Motor neuron (in vitro differentiated cells): ENCODE measurements around the gene TFPT. TPM values are rescaled to one million over a fixed set of nuclear protein-coding genes. Genes with fewer than 3 reads are reported as not detected.
A peak's percentile ranks its signal among the peaks of the same experiment; 100 is the strongest.

ENCODE experiments used
- ATAC-seq, 8 experiments: fragments of 200-7000 bp; cut with Tn5 transposase; replicated peaks in 6 of 8; 2 replicates each; pipeline ENCODE4 v1.8.0; 2021; ENCODE audit warnings: mild to moderate bottlenecking in 8 of 8, moderate library complexity in 8 of 8
- H3K27ac ChIP-seq, 2 donors: fragments of 250-450 bp; sonication (Bioruptor Pico); 2 replicates each; pipeline ENCODE4 v1.9.0; 2021; ENCODE audit warnings: antibody characterized with exemption in 2 of 2, mild to moderate bottlenecking in 2 of 2, moderate library complexity in 1 of 2
- H3K4me1 ChIP-seq, 2 donors: fragments of 250-450 bp; sonication (Bioruptor Pico); replicated peaks in 1 of 2; 2 replicates each; pipeline ENCODE4 v1.6.1; 2021; ENCODE audit warnings: antibody characterized with exemption in 2 of 2, mild to moderate bottlenecking in 2 of 2, moderate library complexity in 1 of 2
- H3K4me3 ChIP-seq, 5 donors: fragments of 250-450 bp; sonication (Bioruptor Pico); 2 replicates each; pipeline ENCODE4 v1.9.0; 2021; ENCODE audit warnings: antibody characterized with exemption in 5 of 5, mild to moderate bottlenecking in 5 of 5, moderate library complexity in 4 of 5
- WGBS, 10 experiments: fragments of 450-650 bp; shearing (Covaris generic); methylation state at CpG; one replicate each; pipeline ENCODE4 v1.0.0; 2022; 5-methylcytosine and 5-hydroxymethylcytosine counted together
- in situ Hi-C, 9 experiments: fragments of 400-800 bp; cut with MboI; loops; one replicate each; pipeline ENCODE4 v1.15.0; 2021; ENCODE audit warnings: low sequenced_read_pairs in 9 of 9, low pct_unique_long_range_greater_than_20kb in 2 of 9; ENCODE audit not compliant: unreplicated experiment in 9 of 9
- total RNA-seq, 8 experiments: library from RNA; unstranded; fragments of 300-600 nt; gene quantifications; 2 replicates each; pipeline versions ENCODE4 v1.2.3 to v1.2.4, GENCODE V29; 2022

Gene TFPT
- total RNA-seq, 8 experiments from 2014 or later = 14.9 to 34.7 (median 20.8) TPM

GRCh38 chr19:54128441-54128725, 12.9 kb upstream of the TFPT start:
- in situ Hi-C loops = no loop called here
- Histone ChIP-seq H3K4me1 (no peaks in the 10 kb centered on the region), H3K4me3 (no peak overlapping the region), H3K27ac (no peak overlapping the region)
- WGBS, 10 experiments = no CpG with 5 or more reads among the region's 20 CpGs
- ATAC-seq = no peak

DNA sequence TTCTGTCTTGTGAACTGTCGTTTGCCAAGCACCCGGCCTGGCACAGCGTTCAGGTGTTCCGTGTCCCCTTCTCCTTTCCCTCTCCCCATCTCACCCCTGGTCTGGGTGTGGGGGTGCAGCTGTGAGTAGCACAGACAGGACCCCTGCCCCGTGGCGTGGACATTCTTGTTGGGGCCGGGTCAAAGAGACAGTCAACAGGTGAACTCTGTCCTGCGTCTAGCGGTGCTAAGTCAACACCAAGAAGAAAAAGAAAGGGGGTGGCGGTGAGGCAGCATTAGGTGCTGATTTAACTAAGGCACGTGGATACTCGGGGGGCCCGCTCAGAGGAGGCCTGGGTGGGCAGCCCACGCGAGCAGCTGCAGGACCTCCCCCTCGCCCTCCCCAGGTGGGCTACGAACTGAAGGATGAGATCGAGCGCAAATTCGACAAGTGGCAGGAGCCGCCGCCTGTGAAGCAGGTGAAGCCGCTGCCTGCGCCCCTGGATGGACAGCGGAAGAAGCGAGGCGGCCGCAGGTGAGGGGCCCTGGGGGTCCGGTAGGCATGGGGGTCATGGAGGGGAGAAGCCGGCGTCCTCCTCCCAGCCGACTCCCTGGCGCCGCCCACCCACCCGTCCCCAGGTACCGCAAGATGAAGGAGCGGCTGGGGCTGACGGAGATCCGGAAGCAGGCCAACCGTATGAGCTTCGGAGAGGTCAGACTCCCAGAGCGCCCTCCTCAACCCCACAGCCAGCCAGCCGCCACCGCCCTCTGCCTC, 12.4 kb upstream of the TFPT start:
- ATAC-seq = no peak
- H3K27ac ChIP-seq = no peak overlapping the region
- 72 to 100% (median 94%) methylated on average over 1 to 6 of the region's 44 CpGs; no CpG with 5 or more reads in 2 of the 10 experiments for WGBS, 10 experiments
- no peaks in the 10 kb centered on the region for H3K4me1 ChIP-seq
- H3K4me3 ChIP-seq = no peak overlapping the region
- in situ Hi-C loops = no loop called here

GRCh38 chr19:54125713-54126112, 10.3 kb upstream of the TFPT start:
- no peak overlapping the region for H3K4me3 ChIP-seq
- in situ Hi-C loops = no loop called here
- WGBS, 10 experiments = 83 to 100% (median 96%) methylated on average over 2 to 5 of the region's 9 CpGs; no CpG with 5 or more reads in 7 of the 10 experiments
- no peak overlapping the region for H3K27ac ChIP-seq
- ATAC-seq = no peak
- H3K4me1 ChIP-seq = no peaks in the 10 kb centered on the region

DNA sequence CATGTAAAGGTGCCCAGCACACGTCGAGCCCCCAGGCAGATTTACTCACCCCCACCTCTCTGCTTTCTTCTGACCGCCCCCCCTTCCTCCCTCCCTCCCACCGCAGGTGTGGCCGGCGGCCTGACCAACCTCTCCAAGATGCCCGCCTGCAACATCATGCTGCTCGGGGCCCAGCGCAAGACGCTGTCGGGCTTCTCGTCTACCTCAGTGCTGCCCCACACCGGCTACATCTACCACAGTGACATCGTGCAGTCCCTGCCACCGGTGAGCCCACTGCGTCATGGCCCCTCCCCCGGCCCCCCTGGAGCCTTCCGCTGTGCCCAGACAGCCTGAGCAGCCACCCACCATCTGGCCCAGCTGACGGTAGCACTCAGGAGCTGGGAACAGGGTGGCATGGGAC, 8.9 kb upstream of the TFPT start:
- peak in 2 of 8 experiments; percentile 8 to 24 for ATAC-seq
- WGBS, 10 experiments = no CpG with 5 or more reads among the region's 19 CpGs
- in situ Hi-C loops = no loop called here
- Histone ChIP-seq H3K27ac (no peak overlapping the region), H3K4me1 (no peaks in the 10 kb centered on the region), H3K4me3 (no peak overlapping the region)

DNA sequence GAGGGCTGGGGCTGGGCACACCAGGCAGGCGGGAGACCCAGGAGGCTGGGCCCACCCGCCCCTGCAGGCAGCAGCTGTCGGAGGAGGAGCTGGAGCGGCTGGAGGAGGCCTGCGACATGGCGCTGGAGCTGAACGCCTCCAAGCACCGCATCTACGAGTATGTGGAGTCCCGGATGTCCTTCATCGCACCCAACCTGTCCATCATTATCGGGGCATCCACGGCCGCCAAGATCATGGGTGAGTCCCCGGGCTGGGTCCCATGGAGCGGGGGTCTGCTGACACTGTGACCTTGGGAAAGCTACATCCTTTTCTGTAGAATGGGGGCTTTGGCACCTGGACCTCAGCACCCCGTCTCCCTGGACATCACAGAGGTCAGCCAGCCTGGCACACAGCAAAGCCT, 8.2 kb upstream of the TFPT start:
- 100% methylated on average over 1 to 5 of the region's 17 CpGs; no CpG with 5 or more reads in 7 of the 10 experiments for WGBS, 10 experiments
- in situ Hi-C loops = no loop called here
- H3K4me3 ChIP-seq = no peak overlapping the region
- no peaks in the 10 kb centered on the region for H3K4me1 ChIP-seq
- no peak for ATAC-seq
- H3K27ac ChIP-seq = no peak overlapping the region

DNA sequence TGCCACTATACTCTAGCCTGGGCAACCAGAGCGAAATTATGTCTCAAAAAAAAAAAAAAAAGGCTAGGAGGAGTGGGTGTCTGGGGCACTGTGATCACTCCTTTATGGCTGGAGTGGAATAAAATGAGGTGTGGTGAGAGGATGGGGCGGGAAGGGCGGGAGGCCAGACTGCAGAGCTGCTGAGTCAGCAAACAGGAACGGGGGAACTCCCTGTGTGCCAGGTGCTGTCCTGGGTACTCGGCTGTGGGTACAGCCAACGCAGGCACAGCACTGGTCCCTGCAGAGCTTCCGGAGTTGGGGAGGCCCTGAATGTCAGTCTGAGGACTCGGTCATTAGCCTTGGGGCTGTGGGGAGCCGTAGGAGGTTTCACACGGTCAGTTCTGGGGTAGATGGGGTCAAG, 5.8 kb upstream of the TFPT start:
- peak in 1 of 8 experiments; percentile 69 for ATAC-seq
- in situ Hi-C loops = no loop called here
- WGBS, 10 experiments = 100% methylated on average over 1 to 3 of the region's 10 CpGs; no CpG with 5 or more reads in 7 of the 10 experiments
- no peak overlapping the region for H3K4me3 ChIP-seq
- H3K27ac ChIP-seq = no peak overlapping the region
- H3K4me1 ChIP-seq = peaks cover 3 to 5% of the 10 kb centered on the region in 2 donors

DNA sequence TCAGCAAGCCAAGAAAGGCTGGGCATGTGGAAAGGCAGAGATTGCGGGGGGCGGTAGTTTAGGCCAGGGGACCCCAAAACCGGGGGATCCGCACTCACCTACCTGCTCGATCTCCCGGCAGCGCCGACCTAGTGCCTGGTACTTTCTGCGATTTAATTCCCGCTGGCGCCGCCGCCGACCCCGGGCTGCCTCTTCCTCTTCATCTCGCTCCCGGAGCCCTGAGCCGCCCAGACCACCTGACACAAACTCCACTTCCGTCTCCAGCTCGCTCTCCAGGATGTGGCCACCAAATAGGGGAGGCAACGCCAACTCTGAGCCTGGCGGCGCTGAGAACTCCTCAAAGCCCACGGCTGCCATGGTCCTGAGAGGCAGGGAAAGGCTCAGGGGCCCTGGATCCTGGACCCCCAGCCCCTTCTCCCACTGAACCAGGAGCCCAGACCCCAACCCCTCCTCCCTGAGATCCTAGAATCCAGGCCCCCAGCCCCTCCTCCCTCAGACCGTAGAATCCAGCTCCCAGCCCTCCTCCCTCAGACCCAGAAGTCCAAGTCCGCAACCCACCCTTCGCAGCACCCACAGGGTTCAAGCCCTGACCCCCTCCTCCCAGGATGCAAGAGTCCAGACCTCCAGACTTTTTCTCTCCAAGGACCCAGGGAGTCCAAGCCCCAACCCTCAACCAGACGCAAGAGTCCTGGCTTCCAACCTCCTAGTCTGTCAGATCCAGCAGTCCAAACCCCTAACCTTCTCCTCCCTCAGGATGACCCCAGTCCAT, 933 bp downstream of the TFPT start:
- in situ Hi-C loops = no loop called here
- peaks cover 5 to 11% of the 10 kb centered on the region in 2 donors for H3K4me1 ChIP-seq
- 0 to 50% (median 7%) methylated on average over 1 to 12 of the region's 28 CpGs; no CpG with 5 or more reads in 5 of the 10 experiments for WGBS, 10 experiments
- ATAC-seq = peak in 3 of 8 experiments; percentile 4 to 10 (median 7)
- H3K27ac ChIP-seq = peak overlapping the region in 1 of 2 donors; percentile 95
- peak overlapping the region; percentile 80 to 96 (median 88) for H3K4me3 ChIP-seq

DNA sequence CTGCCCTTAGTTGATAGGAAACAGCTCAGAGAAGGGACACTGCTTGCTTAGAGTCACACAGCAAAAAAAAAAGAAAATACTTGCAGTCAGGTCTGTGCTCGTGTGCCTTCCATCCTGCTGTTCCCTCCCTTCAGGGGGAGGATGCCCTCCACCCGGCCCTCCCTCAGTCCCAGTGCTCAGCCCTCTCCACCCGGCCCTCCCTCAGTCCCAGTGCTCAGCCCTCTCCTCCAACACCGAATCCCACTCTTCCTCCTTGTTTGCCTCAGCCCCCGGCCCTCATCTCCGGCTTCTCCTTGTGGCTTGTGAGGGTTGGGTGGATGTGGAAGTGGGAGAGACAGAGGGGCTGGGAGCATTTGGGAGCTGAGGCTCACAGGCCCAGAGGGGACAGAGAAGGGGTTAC, 5.8 kb downstream of the TFPT start:
- WGBS, 10 experiments = no CpG with 5 or more reads among the region's 6 CpGs
- no peak overlapping the region for H3K27ac ChIP-seq
- H3K4me3 ChIP-seq = no peak overlapping the region
- in situ Hi-C loops = no loop called here
- H3K4me1 ChIP-seq = peaks cover 0 to 4% of the 10 kb centered on the region in 2 donors
- peak in 1 of 8 experiments; percentile 23 for ATAC-seq

GRCh38 chr19:54108496-54108895, 7.0 kb downstream of the TFPT start:
- H3K27ac ChIP-seq = no peak overlapping the region
- no peak overlapping the region for H3K4me3 ChIP-seq
- peaks cover 0 to 6% of the 10 kb centered on the region in 2 donors for H3K4me1 ChIP-seq
- WGBS, 10 experiments = 58 to 100% (median 77%) methylated on average over 1 to 5 of the region's 7 CpGs; no CpG with 5 or more reads in 3 of the 10 experiments
- ATAC-seq = no peak
- in situ Hi-C loops = no loop called here

- 60 to 78% methylated on average over 1 to 5 of the region's 21 CpGs; no CpG with 5 or more reads in 8 of the 10 experiments for WGBS, 10 experiments
- in situ Hi-C loops = no loop called here
- Histone ChIP-seq H3K27ac (no peak overlapping the region), H3K4me3 (no peak overlapping the region), H3K4me1 (peaks cover 0 to 6% of the 10 kb centered on the region in 2 donors)
- peak in 3 of 8 experiments; percentile 12 to 27 (median 18) for ATAC-seq
Observed at GRCh38 chr19:54107876-54108490, 7.5 kb downstream of the TFPT start.

- Histone ChIP-seq H3K4me1 (peaks cover 0 to 6% of the 10 kb centered on the region in 2 donors), H3K27ac (no peak overlapping the region), H3K4me3 (no peak overlapping the region)
- ATAC-seq = no peak
- in situ Hi-C loops = no loop called here
- 50 to 90% (median 84%) methylated on average over 2 to 9 of the region's 15 CpGs; no CpG with 5 or more reads in 6 of the 10 experiments for WGBS, 10 experiments
Observed at GRCh38 chr19:54106716-54107115, 8.7 kb downstream of the TFPT start.

- 57 to 100% (median 96%) methylated on average over 1 to 10 of the region's 10 CpGs; no CpG with 5 or more reads in 3 of the 10 experiments for WGBS, 10 experiments
- in situ Hi-C loops = no loop called here
- Histone ChIP-seq H3K4me1 (peaks cover 0 to 6% of the 10 kb centered on the region in 2 donors), H3K27ac (no peak overlapping the region), H3K4me3 (no peak overlapping the region)
- no peak for ATAC-seq
Observed at GRCh38 chr19:54105796-54106195, 9.7 kb downstream of the TFPT start.
